HK-2 (cell line): ENCODE measurements around the gene VWA8.
"Not testable (repeated sequence)": the region's sequence is repeated elsewhere in the genome, so short reads cannot be mapped to it uniquely, and the experiment has no call there.

ENCODE experiments used
- DNase-seq: peaks from one replicate; pipeline ENCODE4 v3.0.0-alpha.2; 2018; ENCODE audit not compliant: unreplicated experiment

The VWA8 gene

DNA sequence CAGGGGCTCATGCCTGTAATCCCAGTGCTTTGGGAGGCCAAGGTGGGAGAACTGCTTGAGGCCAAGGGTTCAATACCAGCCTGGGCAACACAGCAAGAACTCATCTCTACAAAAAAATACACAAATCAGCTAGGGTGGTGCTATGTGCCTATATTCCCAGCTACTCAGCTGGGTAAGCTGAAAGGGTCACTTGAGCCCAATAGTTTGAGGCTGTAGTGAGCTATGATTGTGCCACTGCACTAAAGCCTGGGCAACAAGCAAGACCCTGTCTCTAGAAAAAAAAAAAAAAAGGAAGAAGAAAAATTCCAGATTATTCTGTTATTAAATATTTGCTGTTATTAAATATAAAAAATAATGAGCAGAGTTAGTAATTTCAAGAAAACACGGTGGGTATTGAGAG lies 372.5 kb downstream of the VWA8 start:
- DNase-seq: no peak

DNA sequence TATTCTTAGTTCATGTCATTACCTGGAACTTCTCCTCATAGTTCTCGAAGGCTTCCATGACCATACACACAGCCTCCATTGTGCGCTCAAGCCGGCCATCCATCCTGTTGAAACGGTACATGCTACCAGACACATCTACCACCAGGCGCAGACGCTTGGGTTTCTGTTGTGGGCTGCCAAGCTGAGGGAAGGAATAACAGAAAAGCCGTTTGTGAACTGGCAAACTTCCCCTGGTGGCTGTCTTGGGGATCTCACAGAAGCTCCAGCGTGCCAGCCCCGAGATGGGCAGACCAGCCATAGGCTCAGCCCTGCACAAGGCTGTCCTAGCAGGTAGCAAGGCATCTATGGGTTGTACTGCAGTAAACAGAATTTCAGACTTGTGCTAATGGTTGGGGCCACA lies 373.4 kb downstream of the VWA8 start:
- DNase-seq: no peak

GRCh38 chr13:41586216-41586615 lies 374.7 kb downstream of the VWA8 start:
- no peak for DNase-seq

DNA sequence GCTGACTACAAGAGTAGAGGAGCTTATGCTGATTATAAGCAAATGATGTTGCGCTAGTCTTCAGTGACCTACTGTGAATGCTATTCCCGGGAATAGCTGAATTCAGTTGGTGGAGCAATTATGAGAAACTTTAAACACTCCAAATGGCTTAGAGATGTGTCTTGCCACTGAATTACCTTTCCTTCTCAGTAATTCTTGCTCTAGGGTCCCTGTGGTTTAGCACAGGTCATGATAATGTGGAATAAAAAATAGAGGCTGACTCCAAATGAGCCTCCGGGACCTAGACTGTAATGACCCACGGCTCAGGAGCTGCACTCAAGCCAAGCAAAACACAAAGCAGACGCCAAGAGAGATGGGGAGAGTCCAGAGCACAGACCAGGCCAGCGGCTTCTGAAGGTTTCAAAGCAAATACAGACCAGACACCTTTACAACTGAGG lies 378.9 kb downstream of the VWA8 start:
- DNase-seq: no peak

GRCh38 chr13:41580345-41580744 lies 380.6 kb downstream of the VWA8 start:
- DNase-seq: no peak

DNA sequence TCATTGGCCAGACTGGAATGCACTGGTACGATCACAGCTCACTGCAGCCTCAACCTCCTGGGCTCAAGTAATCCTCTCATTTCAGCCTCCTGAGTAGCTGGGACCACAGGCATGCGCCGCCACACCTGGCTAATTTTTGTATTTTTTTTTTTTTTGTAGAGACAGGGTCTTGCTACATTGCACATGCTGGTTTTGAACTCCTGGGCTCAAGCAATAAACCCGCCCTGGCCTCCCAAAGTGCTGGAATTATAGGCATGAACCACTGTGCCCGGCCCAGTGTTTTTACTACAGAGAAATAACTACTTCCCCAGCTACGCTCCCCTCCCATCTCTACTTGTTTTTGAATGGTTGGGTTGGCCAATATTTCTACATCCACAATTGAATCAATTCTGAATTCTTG lies 381.0 kb downstream of the VWA8 start:
- no peak for DNase-seq

DNA sequence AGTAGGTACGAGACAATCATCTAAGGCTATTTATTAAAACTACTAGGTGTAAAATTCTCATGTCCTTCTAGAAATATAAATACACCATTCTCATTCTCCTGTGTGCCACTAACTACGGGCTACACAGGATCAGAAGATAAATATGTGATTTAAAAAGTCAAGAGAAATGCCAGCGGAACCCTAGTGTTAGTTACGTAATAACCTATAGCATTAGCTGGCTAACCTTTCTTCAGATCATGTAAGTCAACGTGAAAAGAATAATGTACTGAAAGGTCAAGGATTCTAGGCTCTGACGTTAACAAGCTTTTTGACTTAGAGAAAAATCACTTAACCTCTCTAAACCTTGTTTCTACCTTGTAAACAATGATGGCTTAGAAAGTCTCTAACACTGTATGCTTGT lies 381.7 kb downstream of the VWA8 start:
- DNase-seq: no peak

DNA sequence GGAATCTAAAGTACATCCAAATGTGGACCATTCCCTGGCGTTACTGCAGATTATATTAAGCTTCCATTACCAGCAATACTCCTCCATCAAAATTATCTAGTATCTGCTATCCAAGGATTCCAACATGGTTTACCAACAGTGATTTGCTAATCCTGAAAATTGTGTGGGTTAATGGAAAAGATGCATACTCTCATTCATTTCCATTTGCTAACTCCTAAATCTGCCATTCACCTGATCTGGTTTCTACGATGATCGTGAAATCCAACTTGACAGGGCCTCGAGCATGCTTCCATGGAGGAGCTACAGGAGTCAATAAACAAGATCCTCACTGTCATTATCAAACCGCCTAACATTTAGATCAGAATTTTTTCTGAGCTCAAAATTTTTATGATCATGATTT lies 382.5 kb downstream of the VWA8 start:
- DNase-seq: no peak

DNA sequence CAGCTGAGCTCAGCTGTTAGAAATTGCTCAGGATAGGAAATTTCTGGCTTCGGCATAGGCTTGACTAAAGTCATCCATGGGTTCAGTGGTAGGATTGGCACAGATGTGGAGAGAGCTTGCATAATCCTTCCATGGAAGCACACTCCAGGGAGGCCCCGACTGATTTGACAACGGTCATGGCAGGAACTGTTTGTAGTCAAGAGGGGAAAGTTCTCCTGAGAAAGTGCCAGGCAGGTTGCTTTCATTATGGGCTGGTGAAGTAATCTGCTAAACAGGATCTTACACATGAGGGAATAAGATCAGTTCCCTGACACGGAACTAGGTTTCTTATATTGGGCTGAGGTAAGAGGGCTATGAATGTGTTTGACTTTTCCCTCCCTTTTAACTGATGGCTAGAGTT lies 383.5 kb downstream of the VWA8 start:
- DNase-seq: no peak

DNA sequence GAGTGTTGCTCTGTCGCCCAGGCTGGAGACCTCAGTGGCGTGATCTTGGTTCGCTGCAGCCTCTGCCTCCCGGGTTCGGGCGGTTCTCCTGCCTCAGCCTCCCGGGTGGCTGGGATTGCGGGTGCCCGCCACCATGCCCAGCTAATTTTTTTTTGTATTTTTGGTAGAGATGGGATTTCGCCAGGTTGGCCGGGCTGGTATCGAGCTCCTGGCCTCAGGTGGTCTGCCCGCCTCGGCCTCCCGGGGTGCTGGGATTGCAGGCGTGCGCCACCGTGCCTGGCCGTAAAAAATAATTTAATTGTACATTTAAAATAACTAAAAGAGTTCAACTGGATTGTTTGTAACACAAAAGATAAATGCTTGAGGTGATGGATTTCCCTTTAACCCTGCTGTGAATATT lies 387.3 kb downstream of the VWA8 start:
- not testable (repeated sequence) for DNase-seq

- not testable (repeated sequence) for DNase-seq
Measured at GRCh38 chr13:41571817-41572340, 389.0 kb downstream of the VWA8 start.

DNA sequence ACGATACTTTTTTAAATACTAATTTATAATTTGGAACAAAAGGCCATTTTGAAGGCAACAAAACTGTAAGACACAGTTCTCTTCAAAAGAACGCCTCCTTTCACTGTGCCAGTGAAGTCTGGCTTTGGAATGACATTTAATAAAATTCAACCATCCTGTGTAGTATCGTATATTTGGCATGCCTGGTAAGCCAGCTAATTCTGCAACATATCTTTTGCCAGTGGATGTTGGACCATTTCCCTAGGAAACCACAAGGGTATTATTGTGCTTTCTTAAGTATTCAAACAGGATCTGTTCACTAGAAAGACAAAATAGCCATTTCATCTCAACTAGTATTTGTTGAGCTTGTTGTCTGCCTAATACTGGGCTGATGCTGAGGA lies 391.9 kb downstream of the VWA8 start:
- no peak for DNase-seq

DNA sequence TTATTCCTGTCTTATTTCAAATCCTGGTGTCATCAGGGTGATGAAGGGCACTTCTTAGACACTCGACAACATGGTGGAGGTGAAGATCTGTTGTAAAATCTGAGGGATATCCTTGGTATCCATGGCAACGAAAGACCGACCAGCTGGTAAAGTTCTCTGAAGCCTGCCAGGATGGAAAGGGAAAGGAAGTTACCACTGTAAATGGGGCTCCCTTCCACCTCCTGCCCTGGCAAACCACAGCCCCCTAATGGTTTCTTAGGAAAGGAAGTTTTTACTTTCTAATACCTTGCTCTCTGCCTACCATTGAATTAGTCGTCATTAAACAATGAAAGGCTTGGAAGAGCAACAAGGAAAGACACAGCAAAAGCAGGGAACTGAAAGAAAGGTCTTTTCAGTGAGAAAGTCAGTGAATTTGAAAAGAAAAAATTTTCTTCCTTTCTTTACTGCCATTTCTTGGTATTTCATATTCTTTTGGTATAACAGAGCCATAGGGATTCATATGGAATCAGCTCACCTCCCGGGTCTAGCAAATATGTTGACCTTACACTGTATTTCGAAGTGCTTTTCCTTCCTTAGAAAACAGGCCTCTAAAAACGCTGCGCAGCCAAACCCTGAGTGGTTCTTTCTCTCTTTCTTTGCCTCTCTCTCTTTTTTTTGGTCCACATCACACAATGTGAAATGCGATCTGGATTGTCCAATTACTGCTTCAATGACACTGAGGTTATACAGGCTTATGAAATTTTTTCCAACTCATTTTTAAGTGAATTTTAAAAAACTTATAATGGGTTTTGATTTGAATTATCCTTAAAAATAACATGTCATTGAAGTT lies 392.6 kb downstream of the VWA8 start:
- no peak for DNase-seq

DNA sequence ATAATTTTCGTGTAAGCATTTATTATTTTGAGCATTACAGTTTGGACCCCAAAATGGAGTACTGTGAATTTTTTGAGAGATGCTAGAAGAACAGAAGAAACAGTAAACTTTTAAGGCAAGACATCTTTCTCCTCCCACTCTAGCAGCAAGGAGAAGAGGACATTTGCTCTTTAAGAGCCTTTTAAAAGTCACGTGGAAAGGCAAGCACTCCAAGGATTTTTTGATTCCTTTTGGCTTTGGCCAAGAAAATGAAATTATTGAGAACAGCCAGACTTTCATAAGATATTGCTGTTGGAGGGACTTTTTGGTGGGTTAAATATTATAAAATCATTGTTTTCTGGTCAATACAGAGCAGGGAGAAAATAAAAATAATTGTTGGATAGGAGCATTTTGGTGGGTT lies 393.5 kb downstream of the VWA8 start:
- no peak for DNase-seq

DNA sequence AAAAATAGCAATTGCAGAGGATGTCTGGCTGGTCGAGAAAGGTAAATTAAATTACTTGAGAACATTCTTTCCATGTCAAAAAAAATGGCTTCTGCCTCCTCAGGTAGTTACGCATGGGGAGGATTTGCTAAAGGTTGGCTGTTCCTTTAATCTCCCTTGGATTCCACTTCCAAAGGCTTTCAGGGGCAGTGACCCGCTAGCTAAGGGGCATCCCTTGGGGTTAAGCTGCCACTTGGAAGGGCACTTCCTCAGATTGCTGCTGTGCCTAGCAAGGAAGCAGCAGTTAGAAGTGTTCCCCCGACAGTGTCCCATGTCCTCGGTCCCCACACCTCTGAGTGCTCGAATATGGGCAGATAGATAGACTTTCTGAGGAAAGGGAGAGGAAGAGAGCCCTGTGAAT lies 395.1 kb downstream of the VWA8 start:
- no peak for DNase-seq

DNA sequence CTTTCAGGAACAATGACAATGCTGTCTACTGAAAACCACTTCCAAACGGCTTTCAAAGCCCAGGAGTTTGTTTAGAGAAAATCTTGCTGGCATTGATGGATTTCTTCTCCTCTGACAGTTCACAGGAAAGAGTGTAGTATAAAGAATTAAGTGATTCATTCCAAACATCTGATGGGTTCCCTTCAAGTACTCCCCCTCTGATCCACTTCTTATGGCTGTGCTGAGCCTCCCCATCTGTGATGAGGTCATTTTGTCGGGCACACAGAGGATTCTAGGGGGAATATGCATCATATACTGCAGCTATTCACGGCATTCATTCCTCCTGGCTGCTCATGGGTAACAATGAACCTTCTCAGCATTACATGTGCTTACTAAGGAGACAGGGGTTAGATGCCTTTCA lies 395.7 kb downstream of the VWA8 start:
- DNase-seq: peak; percentile 48

DNA sequence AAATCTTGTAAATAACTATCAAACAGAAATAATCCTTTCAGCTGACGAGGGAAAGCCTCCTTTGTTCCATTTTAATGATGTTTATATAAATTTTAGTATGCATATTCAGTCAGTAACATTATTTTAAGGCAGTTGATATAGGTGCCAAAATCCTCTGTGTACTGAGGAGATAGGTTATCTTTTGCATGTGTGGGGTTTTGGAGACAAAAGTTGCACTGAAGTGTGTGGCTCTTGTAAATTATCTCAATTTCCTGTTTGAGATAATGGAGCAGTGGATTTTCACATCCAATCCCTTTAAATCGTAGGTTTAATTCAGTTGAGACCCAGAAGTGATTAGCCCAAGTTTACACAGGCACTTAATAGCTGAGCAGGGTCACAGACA lies 396.9 kb downstream of the VWA8 start:
- no peak for DNase-seq

- no peak for DNase-seq
Measured at GRCh38 chr13:41563341-41563983, 397.4 kb downstream of the VWA8 start.

GRCh38 chr13:41562541-41563178 lies 398.2 kb downstream of the VWA8 start:
- DNase-seq: no peak

DNA sequence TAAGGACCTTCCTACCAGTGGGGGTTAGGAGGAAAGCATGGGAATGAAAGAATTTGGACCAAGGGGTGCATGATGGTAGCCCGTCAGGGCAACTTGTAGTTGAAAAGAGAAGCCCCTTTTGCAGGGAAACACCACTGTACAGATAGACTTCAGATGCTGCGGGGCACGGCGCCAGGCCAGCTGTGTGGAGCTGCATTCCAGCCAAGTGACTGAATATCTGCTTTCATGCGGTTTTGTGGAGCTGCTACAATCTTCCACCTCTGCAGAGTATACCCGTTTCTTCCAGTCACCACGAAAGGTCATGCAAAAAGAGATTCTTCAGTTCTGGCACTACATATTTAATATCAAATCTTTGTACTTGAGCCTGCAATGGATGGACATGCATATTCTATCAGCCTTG lies 398.8 kb downstream of the VWA8 start:
- DNase-seq: no peak

DNA sequence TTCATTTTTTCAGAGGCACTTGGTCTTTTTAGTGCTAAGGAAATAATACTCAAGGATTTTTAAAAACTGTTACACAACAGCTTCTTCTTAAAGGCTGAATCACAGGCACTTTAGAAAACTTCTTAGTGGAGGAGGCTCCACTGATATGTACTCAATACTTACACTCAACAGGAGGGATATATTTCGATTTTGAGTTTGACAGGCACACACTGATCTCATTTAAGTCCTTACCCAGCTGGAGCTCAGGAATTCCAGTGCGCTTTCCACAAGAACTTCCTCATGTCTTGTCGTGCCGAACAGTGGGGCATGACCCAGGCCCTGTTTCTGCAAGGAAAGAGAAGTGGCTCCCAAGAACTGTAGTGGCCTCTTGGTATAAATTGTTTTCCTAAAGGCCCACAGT lies 399.7 kb downstream of the VWA8 start:
- DNase-seq: no peak

DNA sequence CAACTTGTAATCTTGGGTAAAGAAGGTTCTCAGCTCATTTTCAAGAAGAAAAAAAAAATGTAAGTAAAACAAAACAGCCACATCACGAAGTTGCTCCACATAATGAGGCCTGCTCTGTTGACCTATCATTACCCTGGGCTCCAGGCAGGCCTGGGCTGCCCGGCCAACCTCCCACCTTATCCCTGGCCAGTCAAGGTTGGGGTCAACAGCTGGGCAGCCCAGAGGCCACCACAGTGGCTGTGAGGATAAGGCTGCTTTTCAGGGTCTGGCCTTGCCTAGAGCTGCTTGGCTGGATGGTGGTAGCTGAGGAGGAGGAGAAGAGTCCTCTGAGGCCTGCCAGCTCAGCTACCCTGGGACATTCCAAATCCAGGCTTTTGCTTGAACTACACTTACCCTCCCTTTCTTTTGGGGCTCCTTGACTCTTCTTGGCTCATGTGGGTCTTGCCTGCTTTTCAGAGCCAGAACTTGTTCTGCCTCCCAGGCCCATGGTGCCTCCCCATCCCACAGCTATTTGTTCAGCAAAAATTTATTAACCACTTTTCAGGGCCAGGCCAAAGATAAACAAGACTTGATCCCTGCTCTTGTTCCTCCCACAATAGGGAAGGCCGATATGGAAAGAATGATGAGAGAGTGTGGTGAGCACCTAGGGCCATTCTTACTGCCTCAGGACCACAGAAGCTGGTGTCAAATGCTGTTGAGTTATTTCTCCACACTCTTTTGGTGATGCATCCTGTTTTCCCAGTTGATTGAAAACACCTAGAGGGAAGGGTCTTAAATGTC lies 401.9 kb downstream of the VWA8 start:
- DNase-seq: no peak
